HG02763 (cell line): ENCODE data around the gene ZNF524.

Source experiments
- ATAC-seq: cut with Tn5 transposase; IDR thresholded peaks from one replicate; pipeline ENCODE4 v1.9.1; 2021; ENCODE audit warnings: mild to moderate bottlenecking, moderate library complexity; ENCODE audit not compliant: unreplicated experiment

Gene ZNF524

GRCh38 chr19:55618426-55618825 is 18.3 kb downstream of the ZNF524 start:
- no peak for ATAC-seq

- no peak for ATAC-seq
Measured at GRCh38 chr19:55619286-55619685, 19.2 kb downstream of the ZNF524 start.

- ATAC-seq = no peak
Measured at GRCh38 chr19:55620410-55621204, 20.5 kb downstream of the ZNF524 start.

- no peak for ATAC-seq
Measured at GRCh38 chr19:55621205-55621672, 21.2 kb downstream of the ZNF524 start.

- no peak for ATAC-seq
Measured at GRCh38 chr19:55621673-55622231, 21.7 kb downstream of the ZNF524 start.

- no peak for ATAC-seq
Measured at GRCh38 chr19:55622242-55622969, 22.3 kb downstream of the ZNF524 start.

GRCh38 chr19:55623130-55623529 is 23.0 kb downstream of the ZNF524 start:
- no peak for ATAC-seq

GRCh38 chr19:55623561-55623960 is 23.5 kb downstream of the ZNF524 start:
- no peak for ATAC-seq

- no peak for ATAC-seq
Measured at GRCh38 chr19:55624109-55625003, 24.3 kb downstream of the ZNF524 start, which contains the start of gene ZNF784. ZNF784 (minus strand) TSS chr19:55624566; CDS start chr19:55624561, 5 bp downstream.

- no peak for ATAC-seq
Measured at GRCh38 chr19:55625004-55625326, 24.9 kb downstream of the ZNF524 start.

GRCh38 chr19:55626350-55626749 is 26.3 kb downstream of the ZNF524 start:
- ATAC-seq = no peak

GRCh38 chr19:55632463-55632834 is 32.4 kb downstream of the ZNF524 start:
- ATAC-seq = no peak

- ATAC-seq = no peak
Measured at GRCh38 chr19:55633861-55634260, 33.8 kb downstream of the ZNF524 start.

GRCh38 chr19:55635334-55635717 is 35.2 kb downstream of the ZNF524 start:
- no peak for ATAC-seq

- no peak for ATAC-seq
Measured at GRCh38 chr19:55635856-55636440, 35.9 kb downstream of the ZNF524 start.

- ATAC-seq = no peak
Measured at GRCh38 chr19:55636723-55637122, 36.6 kb downstream of the ZNF524 start.

- no peak for ATAC-seq
Measured at GRCh38 chr19:55637534-55637933, 37.4 kb downstream of the ZNF524 start.

- no peak for ATAC-seq
Measured at GRCh38 chr19:55638864-55639359, 38.8 kb downstream of the ZNF524 start.

- ATAC-seq = no peak
Measured at GRCh38 chr19:55640043-55640576, 40.0 kb downstream of the ZNF524 start.
